Measurements from ENCODE around the gene APLP2. TPM values are rescaled to one million over a fixed set of nuclear protein-coding genes. Genes with fewer than 3 reads are reported as not detected.

The APLP2 gene
- total and polyA plus RNA-seq, 9 of the 15 experiments (the other 6 are each of a cell fraction or from before 2014, with no cell fraction given): 17.4 to 164 (median 118) TPM

DNA sequence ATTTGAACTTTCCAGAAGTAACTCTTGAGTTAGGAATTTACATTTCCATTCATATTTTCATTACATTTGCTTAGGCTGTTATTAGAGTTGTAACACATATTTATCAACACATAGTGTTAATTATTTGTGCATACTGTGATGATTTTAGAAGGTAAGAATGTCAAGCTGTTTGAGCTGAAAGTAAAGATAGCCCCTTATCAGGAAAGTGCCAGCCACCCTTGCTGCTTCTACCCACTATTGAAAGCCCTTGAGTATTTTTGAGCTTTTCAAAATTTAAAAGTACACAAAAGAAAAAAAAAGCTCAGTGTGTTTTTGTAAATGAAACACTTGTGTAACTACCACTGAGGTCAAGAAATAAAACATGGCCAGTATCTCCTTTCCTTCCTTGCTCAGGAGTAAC lies 8.0 kb downstream of the APLP2 start (continued):
- TF ChIP-seq ZNF551 (CRISPR knock-in tag; IDR thresholded peaks at IDR 0.05): no peak
- TF ChIP-seq SMARCA4 (IDR thresholded peaks at IDR 0.05): peak; percentile 79
- TF ChIP-seq ZNF24 (IDR thresholded peaks at IDR 0.05): no peak
- TF ChIP-seq, protein P1, sequence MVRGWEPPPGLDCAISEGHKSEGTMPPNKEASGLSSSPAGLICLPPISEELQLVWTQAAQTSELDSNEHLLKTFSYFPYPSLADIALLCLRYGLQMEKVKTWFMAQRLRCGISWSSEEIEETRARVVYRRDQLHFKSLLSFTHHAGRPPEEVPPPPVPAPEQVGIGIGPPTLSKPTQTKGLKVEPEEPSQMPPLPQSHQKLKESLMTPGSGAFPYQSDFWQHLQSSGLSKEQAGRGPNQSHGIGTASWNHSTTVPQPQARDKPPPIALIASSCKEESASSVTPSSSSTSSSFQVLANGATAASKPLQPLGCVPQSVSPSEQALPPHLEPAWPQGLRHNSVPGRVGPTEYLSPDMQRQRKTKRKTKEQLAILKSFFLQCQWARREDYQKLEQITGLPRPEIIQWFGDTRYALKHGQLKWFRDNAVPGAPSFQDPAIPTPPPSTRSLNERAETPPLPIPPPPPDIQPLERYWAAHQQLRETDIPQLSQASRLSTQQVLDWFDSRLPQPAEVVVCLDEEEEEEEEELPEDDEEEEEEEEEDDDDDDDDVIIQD (CRISPR knock-in tag; IDR thresholded peaks at IDR 0.05): no peak
- TF ChIP-seq PHB2 (IDR thresholded peaks at IDR 0.05; ENCODE audit: low read depth): peak; percentile 30; the same call in 1 of the 2 replicates
- no peak for TF ChIP-seq NCOA4 (IDR thresholded peaks at IDR 0.05; ENCODE audit: partially characterized antibody)
- TF ChIP-seq ZEB2 (IDR thresholded peaks at IDR 0.05): no peak
- no peak for TF ChIP-seq SRSF1 (IDR thresholded peaks at IDR 0.05; ENCODE audit: low read depth, low read length)
- TF ChIP-seq SREBF2 (CRISPR knock-in tag; IDR thresholded peaks at IDR 0.05): no peak
- peak; percentile 29; the same call in 1 of the 2 replicates for TF ChIP-seq LEF1 (IDR thresholded peaks at IDR 0.05)
- TF ChIP-seq, protein P2, sequence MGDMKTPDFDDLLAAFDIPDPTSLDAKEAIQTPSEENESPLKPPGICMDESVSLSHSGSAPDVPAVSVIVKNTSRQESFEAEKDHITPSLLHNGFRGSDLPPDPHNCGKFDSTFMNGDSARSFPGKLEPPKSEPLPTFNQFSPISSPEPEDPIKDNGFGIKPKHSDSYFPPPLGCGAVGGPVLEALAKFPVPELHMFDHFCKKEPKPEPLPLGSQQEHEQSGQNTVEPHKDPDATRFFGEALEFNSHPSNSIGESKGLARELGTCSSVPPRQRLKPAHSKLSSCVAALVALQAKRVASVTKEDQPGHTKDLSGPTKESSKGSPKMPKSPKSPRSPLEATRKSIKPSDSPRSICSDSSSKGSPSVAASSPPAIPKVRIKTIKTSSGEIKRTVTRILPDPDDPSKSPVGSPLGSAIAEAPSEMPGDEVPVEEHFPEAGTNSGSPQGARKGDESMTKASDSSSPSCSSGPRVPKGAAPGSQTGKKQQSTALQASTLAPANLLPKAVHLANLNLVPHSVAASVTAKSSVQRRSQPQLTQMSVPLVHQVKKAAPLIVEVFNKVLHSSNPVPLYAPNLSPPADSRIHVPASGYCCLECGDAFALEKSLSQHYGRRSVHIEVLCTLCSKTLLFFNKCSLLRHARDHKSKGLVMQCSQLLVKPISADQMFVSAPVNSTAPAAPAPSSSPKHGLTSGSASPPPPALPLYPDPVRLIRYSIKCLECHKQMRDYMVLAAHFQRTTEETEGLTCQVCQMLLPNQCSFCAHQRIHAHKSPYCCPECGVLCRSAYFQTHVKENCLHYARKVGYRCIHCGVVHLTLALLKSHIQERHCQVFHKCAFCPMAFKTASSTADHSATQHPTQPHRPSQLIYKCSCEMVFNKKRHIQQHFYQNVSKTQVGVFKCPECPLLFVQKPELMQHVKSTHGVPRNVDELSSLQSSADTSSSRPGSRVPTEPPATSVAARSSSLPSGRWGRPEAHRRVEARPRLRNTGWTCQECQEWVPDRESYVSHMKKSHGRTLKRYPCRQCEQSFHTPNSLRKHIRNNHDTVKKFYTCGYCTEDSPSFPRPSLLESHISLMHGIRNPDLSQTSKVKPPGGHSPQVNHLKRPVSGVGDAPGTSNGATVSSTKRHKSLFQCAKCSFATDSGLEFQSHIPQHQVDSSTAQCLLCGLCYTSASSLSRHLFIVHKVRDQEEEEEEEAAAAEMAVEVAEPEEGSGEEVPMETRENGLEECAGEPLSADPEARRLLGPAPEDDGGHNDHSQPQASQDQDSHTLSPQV (IDR thresholded peaks at IDR 0.05): 0 out of 2 replicates have a peak, but pooled peaks have one; percentile 15
- TF ChIP-seq FOXM1 (IDR thresholded peaks at IDR 0.05; ENCODE audit: low read depth): peak; percentile 92
- no peak for TF ChIP-seq FOXM1 (CRISPR knock-in tag; IDR thresholded peaks at IDR 0.05; ENCODE audit: low read depth)
- TF ChIP-seq BCLAF1 (IDR thresholded peaks at IDR 0.05; ENCODE audit: borderline replicate concordance in 1 of 2, control insufficient read depth in 1 of 2, low read depth in 2 of 2, low read length in 1 of 2): no peak
- TF ChIP-seq RBM15 (IDR thresholded peaks at IDR 0.05; ENCODE audit: insufficient read depth, low read length): no peak
- no peak for TF ChIP-seq NR2C1 (IDR thresholded peaks at IDR 0.05)
- TF ChIP-seq NR2C1 (tag; IDR thresholded peaks at IDR 0.05): no peak
- no peak for TF ChIP-seq THRB (CRISPR knock-in tag; conservative IDR thresholded peaks at IDR 0.05)
- TF ChIP-seq USF2 (CRISPR knock-in tag; IDR thresholded peaks at IDR 0.05): no peak
- TF ChIP-seq HNRNPL (IDR thresholded peaks at IDR 0.05; ENCODE audit: low read depth, low read length): no peak
